ENCODE measurements around the gene MYMX. TPM values are rescaled to one million over a fixed set of nuclear protein-coding genes. Genes with fewer than 3 reads are reported as not detected.

MYMX gene
- total and polyA plus RNA-seq, 2 of the 13 experiments (the other 11 are each of a cell fraction or from before 2014, with no cell fraction given): not detected

GRCh38 chr6:44179072-44179536, 37.6 kb upstream of the MYMX start (continued):
- TF ChIP-seq, protein P1, sequence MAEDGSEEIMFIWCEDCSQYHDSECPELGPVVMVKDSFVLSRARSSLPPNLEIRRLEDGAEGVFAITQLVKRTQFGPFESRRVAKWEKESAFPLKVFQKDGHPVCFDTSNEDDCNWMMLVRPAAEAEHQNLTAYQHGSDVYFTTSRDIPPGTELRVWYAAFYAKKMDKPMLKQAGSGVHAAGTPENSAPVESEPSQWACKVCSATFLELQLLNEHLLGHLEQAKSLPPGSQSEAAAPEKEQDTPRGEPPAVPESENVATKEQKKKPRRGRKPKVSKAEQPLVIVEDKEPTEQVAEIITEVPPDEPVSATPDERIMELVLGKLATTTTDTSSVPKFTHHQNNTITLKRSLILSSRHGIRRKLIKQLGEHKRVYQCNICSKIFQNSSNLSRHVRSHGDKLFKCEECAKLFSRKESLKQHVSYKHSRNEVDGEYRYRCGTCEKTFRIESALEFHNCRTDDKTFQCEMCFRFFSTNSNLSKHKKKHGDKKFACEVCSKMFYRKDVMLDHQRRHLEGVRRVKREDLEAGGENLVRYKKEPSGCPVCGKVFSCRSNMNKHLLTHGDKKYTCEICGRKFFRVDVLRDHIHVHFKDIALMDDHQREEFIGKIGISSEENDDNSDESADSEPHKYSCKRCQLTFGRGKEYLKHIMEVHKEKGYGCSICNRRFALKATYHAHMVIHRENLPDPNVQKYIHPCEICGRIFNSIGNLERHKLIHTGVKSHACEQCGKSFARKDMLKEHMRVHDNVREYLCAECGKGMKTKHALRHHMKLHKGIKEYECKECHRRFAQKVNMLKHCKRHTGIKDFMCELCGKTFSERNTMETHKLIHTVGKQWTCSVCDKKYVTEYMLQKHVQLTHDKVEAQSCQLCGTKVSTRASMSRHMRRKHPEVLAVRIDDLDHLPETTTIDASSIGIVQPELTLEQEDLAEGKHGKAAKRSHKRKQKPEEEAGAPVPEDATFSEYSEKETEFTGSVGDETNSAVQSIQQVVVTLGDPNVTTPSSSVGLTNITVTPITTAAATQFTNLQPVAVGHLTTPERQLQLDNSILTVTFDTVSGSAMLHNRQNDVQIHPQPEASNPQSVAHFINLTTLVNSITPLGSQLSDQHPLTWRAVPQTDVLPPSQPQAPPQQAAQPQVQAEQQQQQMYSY (CRISPR knock-in tag; IDR thresholded peaks at IDR 0.05): no peak
- 0 out of 2 replicates have a peak, but pooled peaks have one; percentile 14 for TF ChIP-seq ZFX (CRISPR knock-in tag; IDR thresholded peaks at IDR 0.05; ENCODE audit: low read depth)
- no peak for TF ChIP-seq RARG (CRISPR knock-in tag; IDR thresholded peaks at IDR 0.05; ENCODE audit: low read depth)
- peak; percentile 28; the same call in 1 of the 2 replicates for TF ChIP-seq FOXA3 (CRISPR knock-in tag; IDR thresholded peaks at IDR 0.05)
- no peak for TF ChIP-seq ZNF629 (CRISPR knock-in tag; conservative IDR thresholded peaks at IDR 0.05)
- TF ChIP-seq SAFB2 (CRISPR knock-in tag; IDR thresholded peaks at IDR 0.05; ENCODE audit: borderline replicate concordance, low read depth): no peak
- TF ChIP-seq HDAC1 (CRISPR knock-in tag; IDR thresholded peaks at IDR 0.05): peak; percentile 59; the same call in 1 of the 2 replicates
- TF ChIP-seq CCDC6 (CRISPR knock-in tag; IDR thresholded peaks at IDR 0.05): no peak
- no peak for TF ChIP-seq EHMT2 (IDR thresholded peaks at IDR 0.05; ENCODE audit: borderline replicate concordance, low read depth, low read length)
- TF ChIP-seq ATF7 (IDR thresholded peaks at IDR 0.05): no peak
- TF ChIP-seq ATF7 (CRISPR knock-in tag; IDR thresholded peaks at IDR 0.05): no peak
- TF ChIP-seq MYNN (CRISPR knock-in tag; IDR thresholded peaks at IDR 0.05; ENCODE audit: low read depth): no peak
- TF ChIP-seq, protein P2, sequence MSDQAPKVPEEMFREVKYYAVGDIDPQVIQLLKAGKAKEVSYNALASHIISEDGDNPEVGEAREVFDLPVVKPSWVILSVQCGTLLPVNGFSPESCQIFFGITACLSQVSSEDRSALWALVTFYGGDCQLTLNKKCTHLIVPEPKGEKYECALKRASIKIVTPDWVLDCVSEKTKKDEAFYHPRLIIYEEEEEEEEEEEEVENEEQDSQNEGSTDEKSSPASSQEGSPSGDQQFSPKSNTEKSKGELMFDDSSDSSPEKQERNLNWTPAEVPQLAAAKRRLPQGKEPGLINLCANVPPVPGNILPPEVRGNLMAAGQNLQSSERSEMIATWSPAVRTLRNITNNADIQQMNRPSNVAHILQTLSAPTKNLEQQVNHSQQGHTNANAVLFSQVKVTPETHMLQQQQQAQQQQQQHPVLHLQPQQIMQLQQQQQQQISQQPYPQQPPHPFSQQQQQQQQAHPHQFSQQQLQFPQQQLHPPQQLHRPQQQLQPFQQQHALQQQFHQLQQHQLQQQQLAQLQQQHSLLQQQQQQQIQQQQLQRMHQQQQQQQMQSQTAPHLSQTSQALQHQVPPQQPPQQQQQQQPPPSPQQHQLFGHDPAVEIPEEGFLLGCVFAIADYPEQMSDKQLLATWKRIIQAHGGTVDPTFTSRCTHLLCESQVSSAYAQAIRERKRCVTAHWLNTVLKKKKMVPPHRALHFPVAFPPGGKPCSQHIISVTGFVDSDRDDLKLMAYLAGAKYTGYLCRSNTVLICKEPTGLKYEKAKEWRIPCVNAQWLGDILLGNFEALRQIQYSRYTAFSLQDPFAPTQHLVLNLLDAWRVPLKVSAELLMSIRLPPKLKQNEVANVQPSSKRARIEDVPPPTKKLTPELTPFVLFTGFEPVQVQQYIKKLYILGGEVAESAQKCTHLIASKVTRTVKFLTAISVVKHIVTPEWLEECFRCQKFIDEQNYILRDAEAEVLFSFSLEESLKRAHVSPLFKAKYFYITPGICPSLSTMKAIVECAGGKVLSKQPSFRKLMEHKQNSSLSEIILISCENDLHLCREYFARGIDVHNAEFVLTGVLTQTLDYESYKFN (CRISPR knock-in tag; conservative IDR thresholded peaks at IDR 0.05): peak; percentile 72
- no peak for TF ChIP-seq ZNF737 (CRISPR knock-in tag; IDR thresholded peaks at IDR 0.05; ENCODE audit: borderline replicate concordance)
- no peak for TF ChIP-seq SYNCRIP (IDR thresholded peaks at IDR 0.05; ENCODE audit: insufficient read depth, low read depth, low read length)
- no peak for TF ChIP-seq KDM5B (CRISPR knock-in tag; IDR thresholded peaks at IDR 0.05; ENCODE audit: borderline replicate concordance)
- peak; percentile 76 for TF ChIP-seq HNF4A (CRISPR knock-in tag; IDR thresholded peaks at IDR 0.05)
- TF ChIP-seq MEF2D (CRISPR knock-in tag; IDR thresholded peaks at IDR 0.05): no peak
- TF ChIP-seq HOXA3 (CRISPR knock-in tag; IDR thresholded peaks at IDR 0.05): peak; percentile 22; the same call in 1 of the 2 replicates
- TF ChIP-seq MED1 (CRISPR knock-in tag; IDR thresholded peaks at IDR 0.05): 0 out of 2 replicates have a peak, but pooled peaks have one; percentile 19
- no peak for TF ChIP-seq ZNF577 (CRISPR knock-in tag; IDR thresholded peaks at IDR 0.05; ENCODE audit: borderline replicate concordance, low read depth)
- no peak for TF ChIP-seq ZNF138 (CRISPR knock-in tag; IDR thresholded peaks at IDR 0.05; ENCODE audit: low read depth)
- no peak for TF ChIP-seq ZNF75D (CRISPR knock-in tag; IDR thresholded peaks at IDR 0.05; ENCODE audit: borderline replicate concordance)
- no peak for TF ChIP-seq ZNF672 (CRISPR knock-in tag; IDR thresholded peaks at IDR 0.05)
- TF ChIP-seq ZNF724P (CRISPR knock-in tag; IDR thresholded peaks at IDR 0.05; ENCODE audit: borderline replicate concordance): no peak
- TF ChIP-seq ZNF552 (CRISPR knock-in tag; IDR thresholded peaks at IDR 0.05; ENCODE audit: borderline replicate concordance): no peak
